MM.1S (cell line): ENCODE measurements around the gene GPR35.

ENCODE experiments used
- DNase-seq: peaks from one replicate; pipeline ENCODE4 v3.0.0-alpha.2; 2015
- H2AFZ ChIP-seq: fragments of 300-600 bp; sonication (generic); 2 replicates; pipeline ENCODE4 v1.6.0; 2016; ENCODE audit warnings: antibody characterized with exemption, low read length
- H3F3A ChIP-seq: fragments of 300-600 bp; sonication (generic); 2 replicates; pipeline ENCODE4 v1.6.1; 2016; ENCODE audit warnings: mild to moderate bottlenecking, antibody characterized with exemption, low read length, moderate library complexity, mixed read lengths; ENCODE audit not compliant: insufficient read depth
- H3K27ac ChIP-seq: fragments of 300-600 bp; sonication (generic); 2 replicates; pipeline ENCODE4 v1.5.1; 2016; ENCODE audit warnings: mild to moderate bottlenecking, low read length
- H3K27me3 ChIP-seq: fragments of 300-600 bp; sonication (generic); replicated peaks from 2 replicates; pipeline ENCODE4 v1.6.0; 2016; ENCODE audit warnings: low read length; ENCODE audit not compliant: insufficient read depth
- H3K36me3 ChIP-seq: fragments of 300-600 bp; sonication (generic); replicated peaks from 2 replicates; pipeline ENCODE4 v1.6.1; 2016; ENCODE audit warnings: mild to moderate bottlenecking, low read length, mixed read lengths; ENCODE audit not compliant: insufficient read depth
- H3K4me1 ChIP-seq: fragments of 300-600 bp; sonication (generic); 2 replicates; pipeline ENCODE4 v1.6.1; 2016; ENCODE audit warnings: low read length, mixed read lengths
- H3K4me2 ChIP-seq: fragments of 300-600 bp; sonication (generic); 2 replicates; pipeline ENCODE4 v1.6.0; 2016; ENCODE audit warnings: low read depth, low read length
- H3K4me3 ChIP-seq: fragments of 300-600 bp; sonication (generic); 2 replicates; pipeline ENCODE4 v1.5.1; 2016; ENCODE audit warnings: low read length, mixed read lengths
- H3K79me2 ChIP-seq: fragments of 300-600 bp; sonication (generic); 2 replicates; pipeline ENCODE4 v1.6.1; 2016; ENCODE audit warnings: mixed run types, low read length, mixed read lengths
- H3K9ac ChIP-seq: fragments of 300-600 bp; sonication (generic); 2 replicates; pipeline ENCODE4 v1.6.1; 2016; ENCODE audit warnings: low read length, mixed read lengths
- H3K9me2 ChIP-seq: fragments of 300-600 bp; sonication (generic); replicated peaks from 2 replicates; pipeline ENCODE4 v1.6.1; 2016; ENCODE audit warnings: mild to moderate bottlenecking, low read length, mixed read lengths; ENCODE audit not compliant: insufficient read depth
- H3K9me3 ChIP-seq: fragments of 300-600 bp; sonication (generic); replicated peaks from 2 replicates; pipeline ENCODE4 v1.6.1; 2016; ENCODE audit warnings: mild to moderate bottlenecking, low read length, mixed read lengths; ENCODE audit not compliant: insufficient read depth
- H4K20me1 ChIP-seq: fragments of 300-600 bp; sonication (generic); 2 replicates; pipeline ENCODE4 v1.6.1; 2016; ENCODE audit warnings: mild to moderate bottlenecking, low read length, moderate library complexity, mixed read lengths; ENCODE audit not compliant: insufficient read depth
- EZH2 ChIP-seq: fragments of 300-600 bp; sonication (generic); optimal IDR thresholded peaks from 2 replicates; pipeline ENCODE3; 2017; ENCODE audit warnings: low read depth, mild to moderate bottlenecking, antibody characterized with exemption, low read length, mixed read lengths
- EZH2phosphoT487 ChIP-seq: fragments of 300-600 bp; sonication (generic); IDR thresholded peaks from 2 replicates; pipeline ENCODE4 v1.6.1; 2018; ENCODE audit warnings: antibody characterized with exemption, low read length
- TF ChIP-seq, protein P1 (sequence below): fragments of 300-600 bp; sonication (generic); IDR thresholded peaks from 2 replicates; pipeline ENCODE4 v1.5.1; 2016; ENCODE audit warnings: antibody characterized with exemption, low read length, mixed read lengths

GPR35 gene

GRCh38 chr2:240648155-240648649 lies 22.9 kb downstream of the GPR35 start:
- Histone ChIP-seq H3F3A (no peaks in the 10 kb centered on the region), H3K36me3 (no peaks in the 10 kb centered on the region), H3K27ac (no peak overlapping the region), H4K20me1 (no peaks in the 10 kb centered on the region), H3K79me2 (no peaks in the 10 kb centered on the region), H2AFZ (no peak overlapping the region), H3K9me3 (no peaks in the 10 kb centered on the region), H3K27me3 (peaks cover 59% of the 10 kb centered on the region), H3K9ac (no peak overlapping the region), H3K9me2 (no peaks in the 10 kb centered on the region), H3K4me1 (no peaks in the 10 kb centered on the region), H3K4me3 (no peak overlapping the region), H3K4me2 (no peak overlapping the region)
- TF ChIP-seq, protein P1, sequence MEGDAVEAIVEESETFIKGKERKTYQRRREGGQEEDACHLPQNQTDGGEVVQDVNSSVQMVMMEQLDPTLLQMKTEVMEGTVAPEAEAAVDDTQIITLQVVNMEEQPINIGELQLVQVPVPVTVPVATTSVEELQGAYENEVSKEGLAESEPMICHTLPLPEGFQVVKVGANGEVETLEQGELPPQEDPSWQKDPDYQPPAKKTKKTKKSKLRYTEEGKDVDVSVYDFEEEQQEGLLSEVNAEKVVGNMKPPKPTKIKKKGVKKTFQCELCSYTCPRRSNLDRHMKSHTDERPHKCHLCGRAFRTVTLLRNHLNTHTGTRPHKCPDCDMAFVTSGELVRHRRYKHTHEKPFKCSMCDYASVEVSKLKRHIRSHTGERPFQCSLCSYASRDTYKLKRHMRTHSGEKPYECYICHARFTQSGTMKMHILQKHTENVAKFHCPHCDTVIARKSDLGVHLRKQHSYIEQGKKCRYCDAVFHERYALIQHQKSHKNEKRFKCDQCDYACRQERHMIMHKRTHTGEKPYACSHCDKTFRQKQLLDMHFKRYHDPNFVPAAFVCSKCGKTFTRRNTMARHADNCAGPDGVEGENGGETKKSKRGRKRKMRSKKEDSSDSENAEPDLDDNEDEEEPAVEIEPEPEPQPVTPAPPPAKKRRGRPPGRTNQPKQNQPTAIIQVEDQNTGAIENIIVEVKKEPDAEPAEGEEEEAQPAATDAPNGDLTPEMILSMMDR, result no peak
- TF ChIP-seq EZH2 (no peak), EZH2phosphoT487 (no peak)
- no peak for DNase-seq

GRCh38 chr2:240648650-240649275 lies 23.5 kb downstream of the GPR35 start:
- no peaks in the 10 kb centered on the region for H3K9me2 ChIP-seq

DNA sequence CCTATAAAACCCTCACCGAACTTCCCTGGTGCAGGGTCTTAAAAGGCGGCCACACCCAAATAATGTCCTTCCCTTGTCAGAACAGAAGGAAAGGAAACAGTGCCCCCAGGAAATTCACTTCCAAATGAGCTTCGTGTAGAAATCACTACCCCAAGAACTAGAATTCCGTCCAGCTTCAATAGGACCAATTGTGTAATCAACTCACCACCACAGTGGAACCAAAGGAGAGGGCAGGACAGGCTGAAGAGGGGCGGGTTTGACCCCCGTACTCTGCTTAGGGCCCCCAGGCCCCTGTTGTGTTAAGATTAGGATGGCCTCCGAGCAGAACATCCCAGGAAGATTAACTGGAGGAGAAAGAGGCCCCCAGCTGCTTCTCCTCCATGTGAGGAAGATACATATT lies 24.1 kb downstream of the GPR35 start:
- H3K4me3 ChIP-seq, result no peak overlapping the region
- H3K9ac ChIP-seq, result no peak overlapping the region
- no peaks in the 10 kb centered on the region for H3K79me2 ChIP-seq
- H3K9me2 ChIP-seq, result no peaks in the 10 kb centered on the region
- H3K4me2 ChIP-seq, result no peak overlapping the region
- H2AFZ ChIP-seq, result no peak overlapping the region
- DNase-seq, result no peak
- H3K36me3 ChIP-seq, result no peaks in the 10 kb centered on the region
- no peak for TF ChIP-seq EZH2
- no peak for TF ChIP-seq EZH2phosphoT487
- TF ChIP-seq, protein P1, result no peak
- peaks cover 64% of the 10 kb centered on the region for H3K27me3 ChIP-seq
- no peaks in the 10 kb centered on the region for H3K9me3 ChIP-seq
- no peak overlapping the region for H3K27ac ChIP-seq
- H3F3A ChIP-seq, result no peaks in the 10 kb centered on the region
- no peaks in the 10 kb centered on the region for H3K4me1 ChIP-seq
- H4K20me1 ChIP-seq, result no peaks in the 10 kb centered on the region

More at GRCh38 chr2:240648650-240649275, 23.5 kb downstream of the GPR35 start:
- Histone ChIP-seq H3K79me2 (no peaks in the 10 kb centered on the region), H3K27ac (no peak overlapping the region), H3F3A (no peaks in the 10 kb centered on the region), H3K9me3 (no peaks in the 10 kb centered on the region), H3K9ac (no peak overlapping the region), H3K4me2 (no peak overlapping the region), H4K20me1 (no peaks in the 10 kb centered on the region), H2AFZ (no peak overlapping the region), H3K27me3 (peaks cover 64% of the 10 kb centered on the region), H3K4me1 (no peaks in the 10 kb centered on the region), H3K4me3 (no peak overlapping the region), H3K36me3 (no peaks in the 10 kb centered on the region)
- TF ChIP-seq, protein P1, result no peak
- TF ChIP-seq EZH2phosphoT487, result no peak
- no peak for TF ChIP-seq EZH2
- DNase-seq, result no peak
